H9 (cell line): ENCODE data around the gene COL4A2. TPM values are rescaled to one million over a fixed set of nuclear protein-coding genes. Genes with fewer than 3 reads are reported as not detected.

Experiments used
- DNase-seq: peaks from one replicate; pipeline ENCODE4 v3.0.0-alpha.2; 2017
- H2AFZ ChIP-seq: one replicate; pipeline ENCODE4 v1.6.1; 2013; ENCODE audit warnings: mild to moderate bottlenecking, low read length, control low read depth, moderate library complexity
- H2AK5ac ChIP-seq: 2 replicates; pipeline ENCODE4 v1.6.1; 2013; ENCODE audit warnings: low read length, control low read depth, mixed read lengths; ENCODE audit not compliant: insufficient read length
- H2BK120ac ChIP-seq: one replicate; pipeline ENCODE4 v1.6.1; 2013; ENCODE audit warnings: low read depth, mild to moderate bottlenecking, low read length, control low read depth, inconsistent platforms; ENCODE audit not compliant: poor library complexity, severe bottlenecking
- H2BK12ac ChIP-seq: 2 replicates; pipeline ENCODE4 v1.6.1; 2013; ENCODE audit warnings: low read length, control low read depth, mixed read lengths, low read depth; ENCODE audit not compliant: insufficient read length
- H2BK15ac ChIP-seq: 2 replicates; pipeline ENCODE4 v1.6.1; 2013; ENCODE audit warnings: low read depth, low read length, control low read depth
- H2BK20ac ChIP-seq: one replicate; pipeline ENCODE4 v1.6.1; 2013; ENCODE audit warnings: low read depth, mild to moderate bottlenecking, low read length, control low read depth, inconsistent platforms; ENCODE audit not compliant: poor library complexity, severe bottlenecking
- H2BK5ac ChIP-seq: 2 replicates; pipeline ENCODE4 v1.6.1; 2013; ENCODE audit warnings: low read length, control low read depth, mixed read lengths; ENCODE audit not compliant: insufficient read length
- H3K14ac ChIP-seq: 2 replicates; pipeline ENCODE4 v1.6.1; 2013; ENCODE audit warnings: low read length, control low read depth; ENCODE audit not compliant: insufficient read depth
- H3K18ac ChIP-seq: 2 replicates; pipeline ENCODE4 v1.6.1; 2013; ENCODE audit warnings: low read depth, mild to moderate bottlenecking, mixed read lengths, low read length, control low read depth; ENCODE audit not compliant: insufficient read length
- H3K23ac ChIP-seq: 2 replicates; pipeline ENCODE4 v1.6.1; 2013; ENCODE audit warnings: low read length, control low read depth, mixed read lengths, low read depth; ENCODE audit not compliant: insufficient read length
- H3K23me2 ChIP-seq: 2 replicates; pipeline ENCODE4 v1.6.1; 2013; ENCODE audit warnings: low read depth, mild to moderate bottlenecking, mixed read lengths, low read length, control low read depth; ENCODE audit not compliant: insufficient read length, poor library complexity, severe bottlenecking
- H3K27ac ChIP-seq: 2 replicates; pipeline ENCODE4 v1.5.1; 2013; ENCODE audit warnings: low read length, control low read depth, mixed read lengths, low read depth; ENCODE audit not compliant: insufficient read length
- H3K27me3 ChIP-seq: 2 replicates; pipeline ENCODE4 v1.6.1; 2013; ENCODE audit warnings: low read length, control low read depth, inconsistent platforms; ENCODE audit not compliant: insufficient read depth
- H3K4ac ChIP-seq: 2 replicates; pipeline ENCODE4 v1.6.1; 2013; ENCODE audit warnings: low read depth, mild to moderate bottlenecking, control low read depth, inconsistent platforms, low read length, moderate library complexity
- H3K4me1 ChIP-seq: 2 replicates; pipeline ENCODE4 v1.6.1; 2013; ENCODE audit warnings: low read length, control low read depth, inconsistent platforms; ENCODE audit not compliant: insufficient read depth
- H3K4me2 ChIP-seq: 2 replicates; pipeline ENCODE4 v1.6.1; 2013; ENCODE audit warnings: low read length, control low read depth, mixed read lengths; ENCODE audit not compliant: insufficient read length, insufficient read depth
- H3K56ac ChIP-seq: 2 replicates; pipeline ENCODE4 v1.6.1; 2013; ENCODE audit warnings: low read depth, mild to moderate bottlenecking, mixed read lengths, low read length, control low read depth; ENCODE audit not compliant: insufficient read length
- H3K79me1 ChIP-seq: 2 replicates; pipeline ENCODE4 v1.6.1; 2013; ENCODE audit warnings: low read depth, mild to moderate bottlenecking, moderate library complexity, low read length, control low read depth, inconsistent platforms; ENCODE audit not compliant: insufficient read depth, poor library complexity, severe bottlenecking
- H3K79me2 ChIP-seq: 2 replicates; pipeline ENCODE4 v1.6.1; 2013; ENCODE audit warnings: low read length, control low read depth, inconsistent platforms; ENCODE audit not compliant: insufficient read depth
- H3K9ac ChIP-seq: 2 replicates; pipeline ENCODE4 v1.6.1; 2013; ENCODE audit warnings: low read length, control low read depth, mixed read lengths; ENCODE audit not compliant: insufficient read length; ENCODE audit errors: extremely low read depth
- H3K9me3 ChIP-seq: one replicate; pipeline ENCODE4 v1.6.1; 2013; ENCODE audit warnings: low read depth, low read length, inconsistent platforms; ENCODE audit not compliant: control insufficient read depth
- H3T11ph ChIP-seq: one replicate; pipeline ENCODE4 v1.6.1; 2013; ENCODE audit warnings: mild to moderate bottlenecking, low read length, control low read depth, inconsistent platforms
- H4K20me1 ChIP-seq: one replicate; pipeline ENCODE4 v1.6.1; 2013; ENCODE audit not compliant: control insufficient read depth, insufficient read length, insufficient read depth
- H4K5ac ChIP-seq: 2 replicates; pipeline ENCODE4 v1.6.1; 2013; ENCODE audit warnings: low read depth, mild to moderate bottlenecking, mixed read lengths, low read length, control low read depth; ENCODE audit not compliant: insufficient read length
- H4K8ac ChIP-seq: replicated peaks from 2 replicates; pipeline ENCODE4 v1.6.1; 2013; ENCODE audit warnings: low read length, control low read depth, mixed read lengths, low read depth; ENCODE audit not compliant: insufficient read length
- H4K91ac ChIP-seq: 2 replicates; pipeline ENCODE4 v1.6.1; 2013; ENCODE audit warnings: low read depth, mild to moderate bottlenecking, moderate library complexity, mixed read lengths, low read length, control low read depth; ENCODE audit not compliant: insufficient read length
- H3K27ac Mint-ChIP-seq, 3 experiments: 2 replicates in 2 of 3; 3 replicates in 1 of 3; pipeline ENCODE4 v1.8.0; 2020 to 2021; ENCODE audit warnings: mixed read lengths in 3 of 3, mild to moderate bottlenecking in 1 of 3, moderate library complexity in 1 of 3
- H3K27me3 Mint-ChIP-seq: 2 replicates; pipeline ENCODE4 v1.8.0; 2021; ENCODE audit warnings: low read depth, mild to moderate bottlenecking, moderate library complexity, mixed read lengths
- H3K36me3 Mint-ChIP-seq, 3 experiments: 2 replicates in 2 of 3; 3 replicates in 1 of 3; pipeline ENCODE4 v1.8.0; 2020 to 2021; ENCODE audit warnings: low read depth in 3 of 3, mixed read lengths in 3 of 3; ENCODE audit not compliant: insufficient read depth in 1 of 3
- H3K4me1 Mint-ChIP-seq, 2 experiments: 2 replicates each; pipeline ENCODE4 v1.8.0; 2020; ENCODE audit warnings: mixed read lengths in 2 of 2
- H3K4me3 Mint-ChIP-seq, 2 experiments: 2 replicates in 1 of 2; 3 replicates in 1 of 2; pipeline ENCODE4 v1.8.0; 2020 to 2021; ENCODE audit warnings: mild to moderate bottlenecking in 2 of 2, mixed read lengths in 2 of 2, moderate library complexity in 1 of 2
- H3K9me3 Mint-ChIP-seq, 2 experiments: 2 replicates in 1 of 2; 3 replicates in 1 of 2; pipeline ENCODE4 v1.8.0; 2020; ENCODE audit warnings: mild to moderate bottlenecking in 2 of 2, mixed read lengths in 2 of 2, moderate library complexity in 1 of 2
- WGBS: extraction: QIAGEN DNeasy Blood & Tissue Kit; methylation state at CpG from one replicate; pipeline ENCODE4 v1.1.7; 2013; ENCODE audit warnings: missing lambda C conversion rate, low lambda C conversion rate, mixed read lengths; ENCODE audit not compliant: insufficient read length; ENCODE audit errors: extremely low coverage; 5-methylcytosine and 5-hydroxymethylcytosine counted together
- total RNA-seq: library from RNA; stranded (reverse); gene quantifications from 2 replicates; pipeline ENCODE4 v1.2.1, GENCODE V29; 2021
- TF ChIP-seq, protein P1 (sequence below): fragments of 200-600 bp; sonication (generic); conservative IDR thresholded peaks from 3 replicates; pipeline ENCODE4 v1.8.0; 2021; ENCODE audit warnings: antibody characterized with exemption, mild to moderate bottlenecking

COL4A2 gene
- total RNA-seq, 1 experiment from 2014 or later: 76.5 TPM

DNA sequence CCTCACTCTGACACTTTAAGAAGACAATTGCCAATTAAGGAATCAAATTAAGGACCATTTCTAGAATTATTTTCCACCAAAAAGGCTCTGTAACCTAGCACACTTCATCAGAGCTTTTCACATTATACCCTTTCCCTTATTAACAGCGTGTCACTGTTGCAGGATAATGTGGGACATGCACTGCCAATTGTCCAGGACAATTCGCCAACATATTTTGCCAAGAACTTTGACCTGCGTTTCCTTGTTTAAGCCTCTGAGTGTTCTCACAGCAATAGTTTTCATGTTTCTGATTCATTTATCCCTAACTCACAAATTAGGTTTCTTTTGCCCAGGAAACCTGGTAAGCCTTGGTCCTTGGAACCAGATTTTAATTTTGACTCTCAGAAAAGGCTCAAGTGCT lies 13.4 kb upstream of the COL4A2 start:
- peaks cover 7 to 10% of the 10 kb centered on the region in 2 experiments for H3K4me1 Mint-ChIP-seq
- Histone ChIP-seq H3K4ac (no peak overlapping the region), H2BK15ac (no peak overlapping the region), H3K4me1 (no peaks in the 10 kb centered on the region; the same call in 1 of the 2 replicates), H2AK5ac (no peak overlapping the region), H4K8ac (no peak overlapping the region), H3K56ac (no peak overlapping the region), H3K27ac (no peak overlapping the region), H3K23ac (no peak overlapping the region), H3K23me2 (no peaks in the 10 kb centered on the region), H4K91ac (no peak overlapping the region), H2BK20ac (no peak overlapping the region), H2BK5ac (no peak overlapping the region), H3K79me1 (no peaks in the 10 kb centered on the region), H3K9me3 (no peaks in the 10 kb centered on the region), H2BK12ac (no peak overlapping the region), H3K14ac (no peak overlapping the region), H3T11ph (no peak overlapping the region), H4K5ac (no peak overlapping the region), H2AFZ (no peak overlapping the region), H3K18ac (no peak overlapping the region), H3K27me3 (no peaks in the 10 kb centered on the region), H4K20me1 (no peaks in the 10 kb centered on the region), H3K79me2 (no peaks in the 10 kb centered on the region; the same call in 1 of the 2 replicates), H3K9ac (no peak overlapping the region), H3K4me2 (no peak overlapping the region), H2BK120ac (no peak overlapping the region)
- TF ChIP-seq, protein P1, sequence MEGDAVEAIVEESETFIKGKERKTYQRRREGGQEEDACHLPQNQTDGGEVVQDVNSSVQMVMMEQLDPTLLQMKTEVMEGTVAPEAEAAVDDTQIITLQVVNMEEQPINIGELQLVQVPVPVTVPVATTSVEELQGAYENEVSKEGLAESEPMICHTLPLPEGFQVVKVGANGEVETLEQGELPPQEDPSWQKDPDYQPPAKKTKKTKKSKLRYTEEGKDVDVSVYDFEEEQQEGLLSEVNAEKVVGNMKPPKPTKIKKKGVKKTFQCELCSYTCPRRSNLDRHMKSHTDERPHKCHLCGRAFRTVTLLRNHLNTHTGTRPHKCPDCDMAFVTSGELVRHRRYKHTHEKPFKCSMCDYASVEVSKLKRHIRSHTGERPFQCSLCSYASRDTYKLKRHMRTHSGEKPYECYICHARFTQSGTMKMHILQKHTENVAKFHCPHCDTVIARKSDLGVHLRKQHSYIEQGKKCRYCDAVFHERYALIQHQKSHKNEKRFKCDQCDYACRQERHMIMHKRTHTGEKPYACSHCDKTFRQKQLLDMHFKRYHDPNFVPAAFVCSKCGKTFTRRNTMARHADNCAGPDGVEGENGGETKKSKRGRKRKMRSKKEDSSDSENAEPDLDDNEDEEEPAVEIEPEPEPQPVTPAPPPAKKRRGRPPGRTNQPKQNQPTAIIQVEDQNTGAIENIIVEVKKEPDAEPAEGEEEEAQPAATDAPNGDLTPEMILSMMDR: no peak
- H3K27me3 Mint-ChIP-seq: no peaks in the 10 kb centered on the region; the same call in 1 of the 2 replicates
- no peak overlapping the region for H3K27ac Mint-ChIP-seq
- no peaks in the 10 kb centered on the region; a peak in 4 of 7 replicates for H3K36me3 Mint-ChIP-seq
- no peak for DNase-seq
- no CpG with 5 or more reads among the region's 3 CpGs for WGBS
- no peak overlapping the region for H3K4me3 Mint-ChIP-seq
- H3K9me3 Mint-ChIP-seq: no peaks in the 10 kb centered on the region
